ENCODE results near the gene ASB10. TPM values are rescaled to one million over a fixed set of nuclear protein-coding genes. Genes with fewer than 3 reads are reported as not detected.
A peak's percentile ranks its signal among the peaks of the same experiment; 100 is the strongest.

The ASB10 gene
- total and polyA plus RNA-seq, 7 donors, result not detected

GRCh38 chr7:151140826-151141225 lies 46.2 kb downstream of the ASB10 start:
- intact Hi-C loops (cut with DNase I), result no loop called here
- 98 to 99% methylated on average over 7 of the region's 7 CpGs for WGBS, 2 donors
- H3K4me3 ChIP-seq, result no peak overlapping the region
- H3K27me3 ChIP-seq, result no peaks in the 10 kb centered on the region
- no peak for DNase-seq
- no peak overlapping the region for H3K27ac ChIP-seq
- H3K9me3 ChIP-seq, result no peaks in the 10 kb centered on the region
- TF ChIP-seq EP300 (IDR thresholded peaks at IDR 0.05), result no peak
- TF ChIP-seq CTCF (IDR thresholded peaks at IDR 0.05), result no peak
- no peak for TF ChIP-seq POLR2AphosphoS5 (IDR thresholded peaks at IDR 0.05)
- no peak for TF ChIP-seq POLR2A (IDR thresholded peaks at IDR 0.05)
- H3K36me3 ChIP-seq, result peaks cover 17 to 93% (median 35%) of the 10 kb centered on the region in 4 donors
- H3K4me1 ChIP-seq, result no peaks in the 10 kb centered on the region

GRCh38 chr7:151139791-151140190 lies 47.3 kb downstream of the ASB10 start:
- Histone ChIP-seq H3K27me3 (no peaks in the 10 kb centered on the region), H3K9me3 (no peaks in the 10 kb centered on the region), H3K4me3 (no peak overlapping the region), H3K27ac (no peak overlapping the region), H3K36me3 (peaks cover 27 to 94% (median 45%) of the 10 kb centered on the region in 4 donors), H3K4me1 (no peaks in the 10 kb centered on the region)
- WGBS, 2 donors, result 95 to 96% methylated on average over 9 of the region's 9 CpGs
- TF ChIP-seq EP300 (IDR thresholded peaks at IDR 0.05), result no peak
- no peak for TF ChIP-seq POLR2A (IDR thresholded peaks at IDR 0.05)
- TF ChIP-seq CTCF (IDR thresholded peaks at IDR 0.05), result no peak
- TF ChIP-seq POLR2AphosphoS5 (IDR thresholded peaks at IDR 0.05), result no peak
- intact Hi-C loops (cut with DNase I), result no loop called here
- no peak for DNase-seq

DNA sequence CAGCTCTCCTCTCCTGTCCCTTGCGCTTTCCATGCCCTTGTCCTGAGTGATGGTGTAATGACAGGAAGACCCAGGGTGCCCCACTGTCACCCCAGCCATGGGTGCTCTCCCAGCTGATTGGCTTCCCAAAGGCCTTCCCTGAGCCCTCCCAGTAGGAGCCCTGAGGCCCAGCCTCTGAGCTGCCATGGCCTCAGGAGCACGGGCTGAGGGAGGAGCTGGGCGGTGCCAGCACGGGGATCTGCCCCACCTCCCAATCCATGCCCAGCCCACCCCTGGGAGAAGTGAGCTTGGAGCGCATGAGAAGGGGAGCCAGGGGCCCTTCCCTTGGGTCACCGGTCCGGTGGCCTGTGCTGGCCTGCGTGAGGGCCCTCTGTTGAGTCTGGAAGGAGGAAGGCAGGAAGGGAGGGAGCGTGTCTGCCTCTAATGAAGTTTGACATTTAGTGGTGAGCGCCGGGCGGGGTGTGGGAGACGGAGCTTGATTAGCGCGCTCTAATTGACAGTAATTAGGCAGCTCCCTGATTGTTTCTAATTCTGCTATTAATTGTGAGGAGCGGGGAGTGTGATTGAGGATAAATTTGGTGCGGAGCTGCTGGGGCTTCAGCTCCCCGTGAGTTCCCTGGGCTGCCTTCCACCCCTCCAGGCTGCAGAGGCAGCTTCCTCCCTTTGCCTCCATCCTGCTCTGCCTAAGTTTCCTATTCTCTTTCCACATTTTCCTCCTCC lies 47.8 kb downstream of the ASB10 start:
- H3K4me3 ChIP-seq, result no peak overlapping the region
- no peaks in the 10 kb centered on the region for H3K27me3 ChIP-seq
- H3K27ac ChIP-seq, result no peak overlapping the region
- no peaks in the 10 kb centered on the region for H3K4me1 ChIP-seq
- TF ChIP-seq POLR2AphosphoS5 (IDR thresholded peaks at IDR 0.05), result no peak
- no peak for TF ChIP-seq EP300 (IDR thresholded peaks at IDR 0.05)
- TF ChIP-seq CTCF (IDR thresholded peaks at IDR 0.05), result no peak
- TF ChIP-seq POLR2A (IDR thresholded peaks at IDR 0.05), result no peak
- peaks cover 31 to 95% (median 50%) of the 10 kb centered on the region in 4 donors for H3K36me3 ChIP-seq
- no peaks in the 10 kb centered on the region for H3K9me3 ChIP-seq
- intact Hi-C loops (cut with DNase I), result no loop called here
- peak; percentile 68 for DNase-seq
- WGBS, 2 donors, result 88 to 90% methylated on average over 18 of the region's 18 CpGs

DNA sequence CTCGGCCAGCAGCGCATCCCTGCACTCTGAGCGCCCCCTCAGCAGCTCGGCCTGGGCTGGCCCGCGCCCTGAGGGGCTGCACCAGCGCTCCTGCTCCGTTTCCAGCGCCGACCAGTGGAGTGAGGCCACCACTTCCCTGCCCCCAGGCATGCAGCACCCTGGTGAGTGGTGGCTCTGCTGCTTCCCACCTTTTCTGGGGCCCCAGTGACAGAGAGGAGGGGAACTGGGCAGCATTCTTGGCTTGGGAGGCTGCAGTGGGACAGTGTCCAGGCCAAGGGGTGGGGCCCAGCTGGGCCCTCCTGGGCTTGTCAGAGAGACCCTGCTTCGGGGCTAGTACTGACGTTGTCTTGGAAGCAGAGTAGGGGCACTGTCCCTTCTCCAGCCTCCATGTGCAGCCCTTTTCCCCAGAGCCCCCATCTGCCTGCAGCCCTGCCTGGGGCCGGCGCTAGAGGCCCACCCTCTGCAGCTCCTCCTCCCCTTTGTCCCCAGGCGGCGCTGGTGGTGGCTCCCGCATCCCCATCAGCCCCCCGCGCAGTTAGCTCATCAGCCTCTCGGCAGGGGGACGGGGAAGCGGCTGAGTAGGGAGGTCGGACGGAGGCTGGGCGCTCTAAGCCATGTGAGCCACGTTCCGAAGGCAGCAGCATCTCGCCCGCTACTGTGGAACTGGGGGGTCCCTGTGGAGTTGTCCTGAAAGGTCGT lies 48.7 kb downstream of the ASB10 start:
- TF ChIP-seq EP300 (IDR thresholded peaks at IDR 0.05), result no peak
- TF ChIP-seq POLR2AphosphoS5 (IDR thresholded peaks at IDR 0.05), result no peak
- no peak for TF ChIP-seq CTCF (IDR thresholded peaks at IDR 0.05)
- TF ChIP-seq POLR2A (IDR thresholded peaks at IDR 0.05), result no peak
- WGBS, 2 donors, result 89 to 95% methylated on average over 30 of the region's 30 CpGs
- intact Hi-C loops (cut with DNase I), result no loop called here
- no peak overlapping the region for H3K4me3 ChIP-seq
- H3K27me3 ChIP-seq, result no peaks in the 10 kb centered on the region
- peak; percentile 63 for DNase-seq
- H3K4me1 ChIP-seq, result no peaks in the 10 kb centered on the region
- peaks cover 29 to 95% (median 49%) of the 10 kb centered on the region in 4 donors for H3K36me3 ChIP-seq
- H3K27ac ChIP-seq, result no peak overlapping the region
- H3K9me3 ChIP-seq, result no peaks in the 10 kb centered on the region

Measured in sigmoid colon (tissue), 7 donors.